Measurements from ENCODE around the gene IFNA6.
A peak's percentile ranks its signal among the peaks of the same experiment; 100 is the strongest.

The IFNA6 gene

DNA sequence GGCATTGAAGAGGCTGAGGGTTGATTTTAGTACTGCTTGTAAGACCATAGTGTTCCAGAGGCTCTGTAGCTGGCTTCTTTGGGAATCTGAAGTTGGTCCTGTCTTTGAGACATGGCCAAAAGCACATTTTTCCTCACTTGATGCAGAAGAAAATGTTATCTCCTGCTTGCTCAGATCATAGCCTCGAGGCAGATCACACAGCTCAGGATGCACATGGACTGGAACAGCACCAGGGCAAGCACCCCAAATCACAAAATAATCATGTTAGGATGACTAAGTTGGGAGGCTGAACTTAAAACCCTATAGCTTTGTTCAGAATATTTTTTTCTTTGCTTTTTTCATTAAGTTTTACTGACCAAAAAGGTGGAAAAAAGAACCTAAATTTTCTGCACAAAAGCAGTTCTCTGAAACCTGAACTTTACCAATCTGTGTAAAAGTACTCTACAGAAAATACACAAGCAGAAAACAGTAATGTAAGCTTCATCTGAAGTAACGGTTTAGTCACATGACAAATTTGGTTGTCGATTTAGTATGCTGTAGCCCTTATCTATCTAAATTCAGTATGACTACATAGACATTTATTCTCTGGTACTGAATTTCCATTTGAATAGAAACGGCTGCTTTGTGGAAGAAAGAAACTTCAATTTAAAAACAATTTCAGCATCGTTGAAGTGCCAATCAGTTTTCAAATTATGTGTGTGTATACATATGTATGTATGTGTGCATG lies 18.8 kb downstream of the IFNA6 start:
- H3K36me3 ChIP-seq, result peaks cover 28% of the 10 kb centered on the region
- 0 out of 2 replicates have a peak overlapping the region, but pooled peaks have one; percentile 36 for H3K9ac ChIP-seq
- H3K4me1 ChIP-seq, result peaks cover 54% of the 10 kb centered on the region
- no peaks in the 10 kb centered on the region for H3K27me3 ChIP-seq
- peak overlapping the region; percentile 19; the same call in 1 of the 2 replicates for H3K4me3 ChIP-seq
- peak overlapping the region; percentile 76 for H3K4me2 ChIP-seq
- H3K27ac ChIP-seq, result no peak overlapping the region
- no peak for TF ChIP-seq Cebpa-rat (IDR thresholded peaks at IDR 0.05)
- peaks cover 73% of the 10 kb centered on the region for H4K20me1 ChIP-seq
- H3K9me3 ChIP-seq, result no peaks in the 10 kb centered on the region

GRCh38 chr9:21326526-21327139 lies 24.1 kb downstream of the IFNA6 start:
- no peak overlapping the region for H3K9ac ChIP-seq
- no peaks in the 10 kb centered on the region for H3K9me3 ChIP-seq
- peaks cover 19% of the 10 kb centered on the region for H3K4me1 ChIP-seq
- H3K4me3 ChIP-seq, result no peak overlapping the region
- peaks cover 77% of the 10 kb centered on the region for H4K20me1 ChIP-seq
- H3K36me3 ChIP-seq, result peaks cover 51% of the 10 kb centered on the region
- no peak overlapping the region for H3K27ac ChIP-seq
- H3K4me2 ChIP-seq, result no peak overlapping the region
- H3K27me3 ChIP-seq, result no peaks in the 10 kb centered on the region
- TF ChIP-seq Cebpa-rat (IDR thresholded peaks at IDR 0.05), result no peak

DNA sequence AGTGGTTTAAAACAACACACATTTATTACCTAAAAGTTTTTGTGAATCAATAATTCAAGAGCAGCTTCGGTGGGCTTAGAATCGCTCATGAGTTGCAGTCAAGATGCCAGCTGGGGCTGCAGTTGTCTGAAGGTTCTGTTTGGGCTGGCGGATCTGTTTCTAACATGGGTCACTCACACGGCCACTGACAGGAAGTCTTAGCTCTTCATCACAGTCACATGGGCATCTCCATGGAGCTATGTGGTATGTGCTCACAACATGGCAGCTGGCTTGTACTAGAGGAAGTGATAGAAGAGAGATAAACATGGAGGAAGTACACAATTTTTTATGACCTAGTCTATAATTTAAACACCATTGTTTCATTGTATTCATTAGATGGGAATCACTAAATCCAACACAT lies 26.6 kb downstream of the IFNA6 start:
- no peak for TF ChIP-seq Cebpa-rat (IDR thresholded peaks at IDR 0.05)
- no peak overlapping the region for H3K9ac ChIP-seq
- H4K20me1 ChIP-seq, result peaks cover 51% of the 10 kb centered on the region
- H3K4me2 ChIP-seq, result no peak overlapping the region
- H3K36me3 ChIP-seq, result peaks cover 48% of the 10 kb centered on the region
- H3K4me1 ChIP-seq, result no peaks in the 10 kb centered on the region
- no peak overlapping the region for H3K4me3 ChIP-seq
- no peaks in the 10 kb centered on the region for H3K9me3 ChIP-seq
- no peak overlapping the region for H3K27ac ChIP-seq
- no peaks in the 10 kb centered on the region for H3K27me3 ChIP-seq

DNA sequence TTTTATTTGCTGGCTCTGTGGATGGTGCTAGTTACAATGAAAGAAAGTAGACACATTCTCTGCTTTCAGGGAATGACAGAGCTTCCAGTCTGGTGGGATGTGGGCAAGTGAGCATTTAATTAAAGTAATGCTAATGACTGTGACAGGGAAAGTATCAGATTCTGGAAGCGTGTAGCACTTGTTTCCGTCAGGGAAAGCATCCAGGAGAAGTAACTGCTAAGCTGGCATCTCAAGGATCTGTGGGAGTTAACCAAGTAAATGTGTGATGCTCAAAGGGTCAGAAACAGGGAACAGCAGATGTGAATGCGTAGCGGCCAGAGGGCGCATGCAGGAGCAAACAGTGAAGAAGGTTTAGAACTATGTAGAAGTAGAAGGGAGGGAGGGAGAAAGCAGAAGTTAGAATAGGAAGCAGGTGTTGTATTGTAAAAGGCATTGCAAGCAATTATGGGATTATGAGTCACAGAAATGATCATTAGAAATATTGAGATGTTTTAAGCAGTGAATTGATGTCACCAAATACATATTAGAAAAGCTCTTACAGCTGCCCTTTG lies 27.7 kb downstream of the IFNA6 start:
- H3K4me2 ChIP-seq, result no peak overlapping the region
- H3K9ac ChIP-seq, result no peak overlapping the region
- no peaks in the 10 kb centered on the region; the same call in 1 of the 2 replicates for H3K4me1 ChIP-seq
- peaks cover 48% of the 10 kb centered on the region for H3K36me3 ChIP-seq
- H3K27ac ChIP-seq, result no peak overlapping the region
- no peak overlapping the region for H3K4me3 ChIP-seq
- TF ChIP-seq Cebpa-rat (IDR thresholded peaks at IDR 0.05), result no peak
- H3K9me3 ChIP-seq, result no peaks in the 10 kb centered on the region
- H4K20me1 ChIP-seq, result peaks cover 41% of the 10 kb centered on the region
- H3K27me3 ChIP-seq, result no peaks in the 10 kb centered on the region

GRCh38 chr9:21320465-21320864 lies 30.2 kb downstream of the IFNA6 start:
- Histone ChIP-seq H3K27me3 (no peaks in the 10 kb centered on the region), H3K36me3 (peaks cover 41% of the 10 kb centered on the region), H4K20me1 (peaks cover 16% of the 10 kb centered on the region), H3K4me3 (no peak overlapping the region), H3K4me2 (no peak overlapping the region), H3K27ac (no peak overlapping the region), H3K4me1 (peaks cover 4% of the 10 kb centered on the region; the same call in 1 of the 2 replicates), H3K9me3 (no peaks in the 10 kb centered on the region), H3K9ac (no peak overlapping the region)
- TF ChIP-seq Cebpa-rat (IDR thresholded peaks at IDR 0.05), result no peak

DNA sequence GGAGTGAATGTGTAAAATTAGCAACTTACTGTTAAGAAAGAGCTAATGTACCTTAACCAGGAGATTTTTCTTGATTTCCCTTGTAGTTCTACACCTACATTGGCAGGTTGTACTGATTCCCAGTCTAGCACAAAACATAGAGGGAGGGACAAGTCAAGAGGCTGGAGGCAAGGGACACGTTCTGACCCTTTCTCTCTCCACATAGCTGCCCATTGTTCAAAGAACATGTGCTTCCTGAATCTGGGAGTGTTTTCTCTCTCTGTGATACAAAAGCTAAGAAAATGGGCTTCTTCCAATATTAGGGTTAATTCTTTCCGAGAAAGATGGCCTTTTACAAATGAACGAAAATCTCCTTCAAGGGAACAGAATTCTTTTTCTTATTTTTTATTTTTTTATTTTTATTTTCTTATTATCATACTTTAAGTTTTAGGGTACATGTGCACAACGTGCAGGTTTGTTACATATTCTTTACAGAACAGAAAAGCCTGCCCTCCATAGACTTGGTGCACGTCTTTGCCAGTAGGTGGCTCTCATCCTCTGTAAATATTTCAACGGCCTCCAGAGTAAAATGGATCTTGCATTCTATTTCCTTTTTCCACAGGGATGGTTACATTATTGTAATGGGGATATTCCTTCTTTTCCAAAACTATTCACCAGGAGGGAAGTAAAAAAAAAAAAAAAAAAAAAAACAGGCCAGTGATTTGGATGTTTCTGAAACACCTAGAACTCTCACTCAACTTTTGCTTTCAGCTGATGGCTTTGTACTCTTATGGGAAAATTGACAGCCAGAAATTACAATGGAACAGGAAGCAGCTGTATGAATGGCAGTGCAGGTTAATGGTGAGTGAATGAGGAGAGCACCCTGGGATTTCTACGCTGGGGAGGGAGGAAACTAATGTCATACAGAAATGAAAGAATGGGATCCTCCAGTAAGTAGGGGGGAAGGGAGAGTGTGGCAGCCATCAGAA lies 32.4 kb downstream of the IFNA6 start:
- Histone ChIP-seq H3K36me3 (peaks cover 21% of the 10 kb centered on the region), H3K4me2 (no peak overlapping the region), H4K20me1 (no peaks in the 10 kb centered on the region), H3K27ac (no peak overlapping the region), H3K27me3 (no peaks in the 10 kb centered on the region), H3K9me3 (no peaks in the 10 kb centered on the region), H3K4me3 (no peak overlapping the region), H3K4me1 (peaks cover 4% of the 10 kb centered on the region; the same call in 1 of the 2 replicates), H3K9ac (no peak overlapping the region)
- no peak for TF ChIP-seq Cebpa-rat (IDR thresholded peaks at IDR 0.05)

- Histone ChIP-seq H3K27me3 (no peaks in the 10 kb centered on the region), H3K4me2 (no peak overlapping the region), H3K4me1 (peaks cover 4% of the 10 kb centered on the region; the same call in 1 of the 2 replicates), H3K36me3 (peaks cover 9% of the 10 kb centered on the region; the same call in 1 of the 2 replicates), H4K20me1 (no peaks in the 10 kb centered on the region), H3K27ac (no peak overlapping the region), H3K4me3 (no peak overlapping the region), H3K9ac (no peak overlapping the region), H3K9me3 (no peaks in the 10 kb centered on the region)
- no peak for TF ChIP-seq Cebpa-rat (IDR thresholded peaks at IDR 0.05)
Measured at GRCh38 chr9:21316860-21317259, 33.8 kb downstream of the IFNA6 start.

- Histone ChIP-seq H3K36me3 (peaks cover 3% of the 10 kb centered on the region; the same call in 1 of the 2 replicates), H4K20me1 (no peaks in the 10 kb centered on the region), H3K4me2 (no peak overlapping the region), H3K27me3 (no peaks in the 10 kb centered on the region), H3K4me3 (no peak overlapping the region), H3K9me3 (no peaks in the 10 kb centered on the region), H3K27ac (no peak overlapping the region), H3K4me1 (peaks cover 4% of the 10 kb centered on the region; the same call in 1 of the 2 replicates), H3K9ac (no peak overlapping the region)
- no peak for TF ChIP-seq Cebpa-rat (IDR thresholded peaks at IDR 0.05)
Measured at GRCh38 chr9:21316032-21316842, 34.5 kb downstream of the IFNA6 start.

DNA sequence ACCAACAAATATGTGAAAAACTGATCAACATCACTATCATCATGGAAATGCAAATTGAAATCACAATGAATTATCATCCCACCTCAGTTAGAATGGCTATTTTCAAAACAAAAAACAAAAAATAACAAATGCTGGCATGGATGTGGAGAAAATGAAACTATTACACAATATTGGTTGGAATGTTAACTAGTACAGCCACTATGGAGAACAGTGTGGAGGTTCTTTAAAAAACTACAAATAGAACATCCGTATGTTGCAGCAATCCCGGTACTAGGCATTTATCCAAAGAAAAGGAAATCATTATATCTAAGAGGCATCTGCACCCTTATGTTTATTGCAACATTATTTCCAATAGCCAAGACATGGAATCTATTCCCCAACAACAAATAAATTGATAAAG lies 36.5 kb downstream of the IFNA6 start:
- Histone ChIP-seq H3K4me2 (no peak overlapping the region), H3K4me3 (no peak overlapping the region), H3K27me3 (no peaks in the 10 kb centered on the region), H4K20me1 (no peaks in the 10 kb centered on the region), H3K4me1 (peaks cover 4% of the 10 kb centered on the region; the same call in 1 of the 2 replicates), H3K9ac (no peak overlapping the region), H3K9me3 (no peaks in the 10 kb centered on the region), H3K27ac (no peak overlapping the region), H3K36me3 (no peaks in the 10 kb centered on the region)
- TF ChIP-seq Cebpa-rat (IDR thresholded peaks at IDR 0.05), result peak; percentile 45; the same call in 1 of the 2 replicates

Data from BLaER1 (cell line).